ENCODE results near the gene CLEC16A.

CLEC16A gene

DNA sequence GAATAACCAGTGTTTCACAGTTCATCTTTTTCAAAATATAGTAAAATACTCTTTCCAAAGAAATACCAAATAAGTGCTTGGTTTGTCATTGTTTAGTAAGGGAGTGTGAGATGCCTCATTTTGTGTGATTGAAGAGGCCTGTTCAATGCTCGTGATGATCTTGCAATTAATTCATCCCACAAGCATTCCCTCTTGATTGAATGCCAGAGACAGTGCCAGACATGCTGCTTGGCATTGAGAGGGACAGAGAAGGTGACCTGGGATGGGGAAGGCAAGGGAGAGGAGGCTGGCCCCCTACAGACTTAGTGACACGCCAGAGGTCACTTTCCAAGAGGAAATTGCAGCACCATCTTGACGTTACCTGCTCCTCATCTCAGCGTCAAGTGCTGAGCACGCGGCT, 49.3 kb downstream of the CLEC16A start:
- no peak for DNase-seq

- no peak for DNase-seq
These were observed 50.2 kb downstream of the CLEC16A start for GRCh38 chr16:10994571-10994970.

DNA sequence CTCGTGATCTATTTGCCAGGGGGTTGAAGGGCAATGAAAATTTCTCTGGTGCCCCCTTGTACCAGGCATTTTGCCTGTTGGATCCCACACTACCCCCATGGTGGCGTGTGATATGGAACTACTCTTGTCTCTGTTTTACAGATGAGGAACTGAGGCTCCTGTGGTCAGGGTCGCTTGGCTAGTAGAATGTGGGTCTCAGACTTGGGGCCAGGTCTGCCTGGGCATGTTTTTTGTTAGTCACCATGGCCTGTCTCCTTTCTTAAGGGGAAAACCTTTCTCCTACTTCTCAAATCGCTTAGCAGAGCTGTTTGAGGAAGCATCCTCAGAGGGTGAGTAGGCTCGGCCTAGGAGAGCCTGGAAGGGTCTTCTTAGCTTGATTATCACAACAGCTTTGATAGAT, 51.2 kb downstream of the CLEC16A start:
- no peak for DNase-seq

- DNase-seq, result no peak
These were observed 53.1 kb downstream of the CLEC16A start for GRCh38 chr16:10997485-10997884.

DNA sequence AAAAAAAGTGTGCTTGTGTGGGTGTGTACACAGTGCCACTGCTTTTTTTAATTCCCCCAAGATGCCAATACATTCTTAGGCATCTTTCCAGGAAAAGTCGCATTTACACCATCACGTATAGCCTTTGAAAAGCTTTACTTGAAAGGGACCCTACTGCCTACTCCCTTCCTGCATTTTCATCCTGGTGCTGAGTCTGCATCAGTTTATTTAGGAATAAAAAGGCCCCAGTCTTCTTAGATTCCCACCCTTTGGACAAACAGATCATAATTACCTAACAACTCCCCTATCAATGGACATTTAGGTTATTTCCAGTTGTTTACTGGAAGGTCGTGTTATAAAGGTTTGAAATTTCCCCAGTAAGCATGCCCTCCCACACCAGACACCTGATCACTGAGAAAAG, 54.9 kb downstream of the CLEC16A start:
- DNase-seq, result no peak

DNA sequence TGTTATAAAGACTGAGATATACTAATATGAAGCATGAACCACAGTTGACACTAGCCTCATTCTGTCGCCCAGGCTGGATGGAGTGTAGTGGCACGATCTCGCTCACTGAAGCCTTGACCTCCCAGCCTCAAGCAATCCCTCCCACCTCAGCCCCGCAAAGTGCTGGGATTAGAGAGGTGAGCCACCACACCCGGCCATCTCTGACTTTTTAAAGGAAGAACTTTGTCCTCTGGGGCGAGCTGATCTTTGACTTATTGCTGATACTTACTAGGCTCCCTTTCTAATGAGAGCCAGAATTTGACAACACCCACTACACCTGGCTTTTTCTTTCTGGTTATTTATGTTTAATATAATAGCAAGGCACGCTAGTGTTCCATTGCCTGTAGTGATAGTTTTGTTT, 57.2 kb downstream of the CLEC16A start:
- no peak for DNase-seq

GRCh38 chr16:11003141-11003540, 58.8 kb downstream of the CLEC16A start:
- DNase-seq, result no peak

- DNase-seq, result no peak
These were observed 60.0 kb downstream of the CLEC16A start for GRCh38 chr16:11004351-11004750.

- DNase-seq, result no peak
These were observed 60.7 kb downstream of the CLEC16A start for GRCh38 chr16:11004973-11005610.

DNA sequence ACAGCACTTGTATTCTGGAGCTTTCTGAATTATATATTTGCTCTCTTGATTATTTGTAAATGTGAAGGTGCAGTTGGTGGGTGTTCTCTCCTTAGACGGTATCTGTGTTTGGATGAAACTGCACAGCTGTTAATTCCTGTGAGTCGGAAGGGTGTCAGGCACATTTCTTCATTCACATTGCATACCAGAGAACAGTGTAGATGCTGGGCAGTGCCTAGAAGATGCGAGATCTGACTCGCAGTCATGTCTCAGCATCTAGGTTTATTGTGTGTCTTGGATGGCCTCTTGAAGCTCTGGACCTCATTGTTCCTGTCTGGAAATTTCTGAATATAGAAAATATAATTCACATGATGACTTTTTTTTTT, 61.2 kb downstream of the CLEC16A start:
- no peak for DNase-seq

GRCh38 chr16:11006656-11007055, 62.3 kb downstream of the CLEC16A start:
- no peak for DNase-seq

- no peak for DNase-seq
These were observed 63.4 kb downstream of the CLEC16A start for GRCh38 chr16:11007714-11008280.

DNA sequence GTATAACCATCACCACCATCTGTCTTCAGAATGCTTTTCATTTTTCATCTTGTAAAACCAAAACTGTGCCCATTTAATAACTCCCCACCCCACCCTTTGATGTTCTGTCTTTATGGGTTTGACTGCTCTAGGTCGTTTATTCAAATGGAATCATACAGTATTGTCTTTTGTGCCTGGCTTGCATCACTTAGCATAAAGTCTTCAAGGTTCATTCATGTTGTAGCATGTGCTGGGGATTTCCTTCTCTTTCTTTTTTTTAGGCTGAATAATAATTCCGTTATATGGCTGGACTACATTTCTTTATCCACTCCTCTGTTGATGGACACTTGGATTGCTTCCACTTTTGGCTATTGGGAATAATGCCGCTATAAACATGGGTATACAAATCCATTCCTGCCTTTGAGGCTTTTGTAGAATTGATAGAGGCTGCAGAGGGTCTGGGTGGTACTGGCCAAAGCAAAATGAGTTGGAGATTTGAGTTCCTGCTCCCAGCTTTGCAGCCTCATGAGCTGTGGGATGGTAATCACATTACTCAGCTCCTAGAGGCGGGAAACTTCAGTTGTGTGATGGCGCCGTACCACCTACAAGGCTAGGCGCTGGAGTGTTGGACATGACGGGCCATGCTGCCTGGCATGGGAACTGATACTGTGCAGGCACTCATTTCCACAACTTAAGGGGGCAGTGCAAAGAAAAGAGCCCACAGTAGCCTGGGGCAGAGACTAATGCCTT, 64.8 kb downstream of the CLEC16A start:
- DNase-seq, result no peak

DNA sequence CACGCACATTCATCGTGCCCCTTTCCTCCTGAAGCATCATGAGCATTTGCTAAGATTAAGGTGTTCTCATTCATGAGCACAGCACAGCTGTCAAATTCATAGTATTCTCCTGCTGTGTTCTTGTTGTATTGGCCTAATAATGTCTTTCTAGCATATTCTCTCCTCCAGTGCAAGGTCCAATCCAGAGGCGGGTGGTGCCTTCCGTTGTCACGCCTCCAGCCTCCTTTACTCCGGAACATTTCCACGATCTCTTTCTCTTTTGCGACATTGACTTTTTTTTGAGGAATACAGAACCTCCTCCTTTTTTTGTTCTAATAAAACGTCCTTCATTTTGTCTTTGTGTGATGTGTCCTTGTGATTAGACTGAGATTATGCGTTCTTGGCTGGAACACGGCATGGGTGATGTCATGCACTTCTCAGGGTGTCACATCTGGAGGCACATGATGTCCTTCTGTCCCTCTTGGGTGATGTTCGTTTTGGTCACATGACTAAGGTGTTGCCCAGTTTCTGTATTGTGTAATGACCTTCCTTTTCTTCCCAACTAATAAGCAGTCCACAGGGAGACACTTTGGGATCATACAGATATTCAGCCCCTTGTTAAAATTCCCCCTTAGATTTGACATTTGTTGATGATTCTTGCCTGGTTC, 66.3 kb downstream of the CLEC16A start:
- DNase-seq, result no peak

GRCh38 chr16:11011326-11011725, 67.0 kb downstream of the CLEC16A start:
- no peak for DNase-seq

DNA sequence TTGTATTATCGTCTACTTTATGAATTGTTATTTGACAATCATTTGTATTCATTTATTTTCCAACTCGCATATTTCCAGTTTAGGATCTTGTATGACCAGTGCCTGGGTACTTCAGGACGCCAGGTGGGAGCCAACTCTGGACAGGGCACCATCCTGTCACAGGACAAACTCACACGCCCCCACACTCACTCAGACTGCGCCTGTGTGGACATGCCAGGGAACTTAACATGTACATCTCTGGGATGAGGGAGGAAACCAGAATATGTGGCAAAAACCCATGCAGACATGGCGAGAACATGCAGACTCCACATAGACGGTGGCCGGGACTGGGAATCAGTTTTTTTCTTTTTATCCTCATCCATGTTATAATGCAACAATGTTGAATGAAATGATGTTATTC, 68.5 kb downstream of the CLEC16A start:
- DNase-seq, result no peak

- DNase-seq, result no peak
These were observed 69.8 kb downstream of the CLEC16A start for GRCh38 chr16:11014136-11014535.

DNA sequence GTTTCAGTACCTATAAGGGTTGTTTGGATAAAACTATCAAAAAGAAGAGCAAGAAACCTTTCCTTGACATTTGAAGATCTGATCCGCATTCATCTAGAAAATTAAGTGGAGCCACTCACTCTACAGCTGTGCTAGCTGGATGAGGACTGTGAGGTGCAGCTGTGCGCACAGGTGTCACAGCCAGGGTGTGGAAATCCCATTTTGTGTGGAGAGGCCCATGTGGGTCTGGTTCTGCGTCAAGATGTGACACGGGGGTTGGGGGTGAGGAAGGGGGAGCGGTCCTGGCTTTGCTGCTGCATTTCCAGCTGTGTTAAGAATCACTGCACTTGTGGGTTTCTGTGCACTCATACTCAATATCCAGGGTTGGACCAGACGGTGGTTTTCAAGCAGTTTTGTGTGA, 70.7 kb downstream of the CLEC16A start:
- no peak for DNase-seq

GRCh38 chr16:11015607-11016006, 71.2 kb downstream of the CLEC16A start:
- no peak for DNase-seq

DNA sequence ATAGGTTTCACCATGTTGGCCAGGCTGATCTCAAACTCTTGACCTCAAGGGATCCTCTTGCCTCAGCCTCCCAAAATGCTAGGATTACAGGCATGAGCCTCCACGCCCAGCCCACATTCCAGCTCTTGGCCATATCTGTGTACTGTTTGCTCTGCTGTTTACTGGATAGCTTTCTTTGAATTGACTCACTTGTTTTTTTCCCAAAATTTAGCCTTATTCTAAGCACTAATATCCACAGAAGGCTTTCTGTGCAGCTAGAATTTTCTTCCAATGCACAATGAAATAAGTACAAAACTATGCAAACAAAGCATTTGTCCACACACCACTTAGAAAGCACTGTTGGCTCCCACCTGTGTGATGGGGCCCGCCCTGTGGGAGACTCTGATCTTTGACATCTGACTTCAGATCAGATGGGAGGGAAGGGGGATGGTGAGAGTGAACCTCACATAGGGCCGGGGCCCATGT, 72.2 kb downstream of the CLEC16A start:
- DNase-seq, result no peak

DNA sequence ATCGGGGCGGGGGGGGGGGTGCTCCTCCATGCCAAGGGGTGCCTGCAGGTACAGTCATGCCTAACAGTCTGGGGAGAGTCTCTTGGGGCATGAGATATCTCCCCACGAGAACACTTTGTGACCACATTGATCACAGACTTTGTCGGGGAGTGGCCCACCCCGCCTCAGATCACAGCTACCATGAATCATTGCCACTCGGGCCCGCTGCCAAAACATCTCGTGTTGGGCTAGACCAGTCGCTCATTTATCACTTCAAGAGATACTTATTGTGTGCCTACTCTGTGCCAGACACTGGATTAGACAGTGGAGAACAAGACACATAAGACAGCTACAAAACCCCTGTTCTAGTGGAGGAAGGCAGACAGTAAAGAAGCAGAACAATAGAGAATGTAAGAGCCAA, 72.6 kb downstream of the CLEC16A start:
- DNase-seq, result peak; percentile 91

DNA sequence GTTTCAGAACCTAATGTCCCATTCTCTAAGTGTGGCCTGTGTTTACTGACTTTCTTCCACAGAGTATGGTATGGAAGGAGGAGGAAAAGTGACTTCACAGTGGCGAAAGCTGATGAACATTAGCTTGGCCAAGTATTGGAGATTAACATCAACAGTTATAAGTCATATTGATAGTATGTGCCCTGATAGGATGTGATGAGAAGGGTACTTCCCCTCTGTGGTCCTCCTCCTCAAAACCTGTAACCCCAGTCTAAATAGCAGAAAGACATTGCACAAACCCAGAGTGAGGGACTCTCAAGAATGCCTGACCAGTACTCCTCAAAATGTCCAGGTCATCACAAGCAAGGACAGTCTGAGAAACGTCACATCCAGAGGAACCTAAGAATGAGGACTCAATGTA, 73.1 kb downstream of the CLEC16A start:
- DNase-seq, result no peak

DNA sequence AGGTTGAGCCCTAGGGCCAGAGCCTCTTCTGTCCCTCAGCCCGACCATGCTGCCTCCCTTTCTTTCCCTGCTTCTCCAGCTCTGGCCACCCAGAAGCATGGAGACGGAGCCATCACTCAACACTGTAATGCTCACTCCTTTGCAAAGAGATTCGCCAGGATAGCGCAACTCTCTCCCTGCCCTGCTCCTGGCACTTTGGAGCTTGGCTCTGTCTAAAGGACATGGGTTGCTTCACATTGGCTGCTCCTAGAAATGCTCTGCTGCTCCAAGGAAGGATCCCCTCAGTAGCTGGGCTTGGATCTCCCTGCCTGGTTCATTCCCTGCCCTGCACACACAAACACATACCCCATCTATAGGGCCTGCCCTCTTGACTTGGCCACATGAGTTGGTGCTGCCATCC, 76.0 kb downstream of the CLEC16A start:
- no peak for DNase-seq
